SK-N-SH treated with all-trans-retinoic acid at 6 μM for 48 hours (cell line): ENCODE measurements around the gene RAET1G.

ENCODE experiments used
- ARNTL ChIP-seq: fragments of 450-650 bp; formaldehyde crosslinking; IDR thresholded peaks from 2 replicates; pipeline ENCODE4 v1.5.0; 2020; ENCODE audit warnings: low read depth, mild to moderate bottlenecking, moderate library complexity, borderline replicate concordance
- BACH2 ChIP-seq: fragments of 250-450 bp; sonication (Bioruptor Pico); IDR thresholded peaks from 2 replicates; pipeline ENCODE4 v1.9.0; 2021; ENCODE audit warnings: mild to moderate bottlenecking, borderline replicate concordance
- CSDC2 ChIP-seq: fragments of 250-450 bp; sonication (Bioruptor Pico); IDR thresholded peaks from 2 replicates; pipeline ENCODE4 v1.5.0; 2020; ENCODE audit warnings: mild to moderate bottlenecking, moderate library complexity
- GLIS3 ChIP-seq: fragments of 250-450 bp; sonication (Bioruptor Pico); IDR thresholded peaks from 2 replicates; pipeline ENCODE4 v1.5.0; 2020; ENCODE audit warnings: mild to moderate bottlenecking, moderate library complexity
- RARB ChIP-seq: fragments of 250-450 bp; sonication (Bioruptor Pico); IDR thresholded peaks from 2 replicates; pipeline ENCODE4 v1.8.0; 2021; ENCODE audit warnings: mild to moderate bottlenecking, moderate library complexity
- TCF4 ChIP-seq: fragments of 250-450 bp; sonication (Bioruptor Pico); IDR thresholded peaks from 2 replicates; pipeline ENCODE4 v1.8.0; 2021; ENCODE audit warnings: mild to moderate bottlenecking, moderate library complexity, borderline replicate concordance
- ZFP3 ChIP-seq: fragments of 250-450 bp; sonication (Bioruptor Pico); IDR thresholded peaks from 2 replicates; pipeline ENCODE4 v1.5.0; 2020; ENCODE audit warnings: mild to moderate bottlenecking, moderate library complexity
- TF ChIP-seq, protein P1 (sequence below): fragments of 250-450 bp; sonication (Bioruptor Pico); IDR thresholded peaks from 2 replicates; pipeline ENCODE4 v1.5.1; 2020; ENCODE audit warnings: low read depth, mild to moderate bottlenecking, moderate library complexity
- TF ChIP-seq, protein P2 (sequence below): fragments of 250-450 bp; sonication (Bioruptor Pico); IDR thresholded peaks from 2 replicates; pipeline ENCODE4 v1.5.0; 2020; ENCODE audit warnings: mild to moderate bottlenecking, moderate library complexity
- TF ChIP-seq, protein P3 (sequence below): fragments of 250-450 bp; sonication (Bioruptor Pico); IDR thresholded peaks from 2 replicates; pipeline ENCODE4 v1.8.0; 2020; ENCODE audit warnings: mild to moderate bottlenecking, moderate library complexity, borderline replicate concordance

DNA sequence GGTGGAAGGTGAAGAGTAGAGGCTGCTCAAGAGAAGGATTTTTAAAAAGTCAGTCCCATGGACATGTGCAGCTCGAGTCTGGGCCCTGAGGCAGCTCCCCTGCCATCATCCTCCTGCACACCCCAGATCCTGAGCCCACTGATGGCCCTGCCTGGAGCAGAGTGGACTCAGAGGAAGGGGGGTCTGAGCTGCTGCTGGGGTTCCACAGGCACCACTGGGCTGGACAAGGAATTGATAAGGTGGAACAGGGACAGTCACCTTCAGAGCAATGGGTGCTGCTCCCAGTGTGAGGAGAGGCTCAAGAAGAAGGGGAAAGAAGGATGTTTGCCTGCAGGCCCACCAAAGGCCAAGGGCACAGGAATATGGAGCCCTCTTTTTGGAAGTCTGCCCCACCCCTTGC lies 25.1 kb upstream of the RAET1G start:
- TF ChIP-seq RARB (CRISPR knock-in tag): no peak
- TF ChIP-seq, protein P1, sequence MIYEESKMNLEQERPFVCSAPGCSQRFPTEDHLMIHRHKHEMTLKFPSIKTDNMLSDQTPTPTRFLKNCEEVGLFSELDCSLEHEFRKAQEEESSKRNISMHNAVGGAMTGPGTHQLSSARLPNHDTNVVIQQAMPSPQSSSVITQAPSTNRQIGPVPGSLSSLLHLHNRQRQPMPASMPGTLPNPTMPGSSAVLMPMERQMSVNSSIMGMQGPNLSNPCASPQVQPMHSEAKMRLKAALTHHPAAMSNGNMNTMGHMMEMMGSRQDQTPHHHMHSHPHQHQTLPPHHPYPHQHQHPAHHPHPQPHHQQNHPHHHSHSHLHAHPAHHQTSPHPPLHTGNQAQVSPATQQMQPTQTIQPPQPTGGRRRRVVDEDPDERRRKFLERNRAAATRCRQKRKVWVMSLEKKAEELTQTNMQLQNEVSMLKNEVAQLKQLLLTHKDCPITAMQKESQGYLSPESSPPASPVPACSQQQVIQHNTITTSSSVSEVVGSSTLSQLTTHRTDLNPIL (CRISPR knock-in tag): no peak
- TF ChIP-seq ZFP3 (CRISPR knock-in tag): no peak
- TF ChIP-seq, protein P2, sequence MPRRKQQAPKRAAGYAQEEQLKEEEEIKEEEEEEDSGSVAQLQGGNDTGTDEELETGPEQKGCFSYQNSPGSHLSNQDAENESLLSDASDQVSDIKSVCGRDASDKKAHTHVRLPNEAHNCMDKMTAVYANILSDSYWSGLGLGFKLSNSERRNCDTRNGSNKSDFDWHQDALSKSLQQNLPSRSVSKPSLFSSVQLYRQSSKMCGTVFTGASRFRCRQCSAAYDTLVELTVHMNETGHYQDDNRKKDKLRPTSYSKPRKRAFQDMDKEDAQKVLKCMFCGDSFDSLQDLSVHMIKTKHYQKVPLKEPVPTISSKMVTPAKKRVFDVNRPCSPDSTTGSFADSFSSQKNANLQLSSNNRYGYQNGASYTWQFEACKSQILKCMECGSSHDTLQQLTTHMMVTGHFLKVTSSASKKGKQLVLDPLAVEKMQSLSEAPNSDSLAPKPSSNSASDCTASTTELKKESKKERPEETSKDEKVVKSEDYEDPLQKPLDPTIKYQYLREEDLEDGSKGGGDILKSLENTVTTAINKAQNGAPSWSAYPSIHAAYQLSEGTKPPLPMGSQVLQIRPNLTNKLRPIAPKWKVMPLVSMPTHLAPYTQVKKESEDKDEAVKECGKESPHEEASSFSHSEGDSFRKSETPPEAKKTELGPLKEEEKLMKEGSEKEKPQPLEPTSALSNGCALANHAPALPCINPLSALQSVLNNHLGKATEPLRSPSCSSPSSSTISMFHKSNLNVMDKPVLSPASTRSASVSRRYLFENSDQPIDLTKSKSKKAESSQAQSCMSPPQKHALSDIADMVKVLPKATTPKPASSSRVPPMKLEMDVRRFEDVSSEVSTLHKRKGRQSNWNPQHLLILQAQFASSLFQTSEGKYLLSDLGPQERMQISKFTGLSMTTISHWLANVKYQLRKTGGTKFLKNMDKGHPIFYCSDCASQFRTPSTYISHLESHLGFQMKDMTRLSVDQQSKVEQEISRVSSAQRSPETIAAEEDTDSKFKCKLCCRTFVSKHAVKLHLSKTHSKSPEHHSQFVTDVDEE (CRISPR knock-in tag): no peak
- no peak for TF ChIP-seq TCF4
- no peak for TF ChIP-seq CSDC2
- TF ChIP-seq ARNTL: no peak
- TF ChIP-seq BACH2 (CRISPR knock-in tag): no peak
- no peak for TF ChIP-seq GLIS3 (CRISPR knock-in tag)
- TF ChIP-seq, protein P3, sequence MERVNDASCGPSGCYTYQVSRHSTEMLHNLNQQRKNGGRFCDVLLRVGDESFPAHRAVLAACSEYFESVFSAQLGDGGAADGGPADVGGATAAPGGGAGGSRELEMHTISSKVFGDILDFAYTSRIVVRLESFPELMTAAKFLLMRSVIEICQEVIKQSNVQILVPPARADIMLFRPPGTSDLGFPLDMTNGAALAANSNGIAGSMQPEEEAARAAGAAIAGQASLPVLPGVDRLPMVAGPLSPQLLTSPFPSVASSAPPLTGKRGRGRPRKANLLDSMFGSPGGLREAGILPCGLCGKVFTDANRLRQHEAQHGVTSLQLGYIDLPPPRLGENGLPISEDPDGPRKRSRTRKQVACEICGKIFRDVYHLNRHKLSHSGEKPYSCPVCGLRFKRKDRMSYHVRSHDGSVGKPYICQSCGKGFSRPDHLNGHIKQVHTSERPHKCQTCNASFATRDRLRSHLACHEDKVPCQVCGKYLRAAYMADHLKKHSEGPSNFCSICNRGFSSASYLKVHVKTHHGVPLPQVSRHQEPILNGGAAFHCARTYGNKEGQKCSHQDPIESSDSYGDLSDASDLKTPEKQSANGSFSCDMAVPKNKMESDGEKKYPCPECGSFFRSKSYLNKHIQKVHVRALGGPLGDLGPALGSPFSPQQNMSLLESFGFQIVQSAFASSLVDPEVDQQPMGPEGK (CRISPR knock-in tag): no peak
